HepG2 (cell line): Measurements from ENCODE around the gene CNOT10. TPM values are rescaled to one million over a fixed set of nuclear protein-coding genes. Genes with fewer than 3 reads are reported as not detected.
"Not testable (repeated sequence)": the region's sequence is repeated elsewhere in the genome, so short reads cannot be mapped to it uniquely, and the experiment has no call there.

Source experiments
- ATAC-seq: fragments of 200-7000 bp; cut with Tn5 transposase; 3 replicates; pipeline ENCODE4 v1.9.1; 2020; ENCODE audit warnings: mild to moderate bottlenecking, moderate library complexity
- BruUV-seq: library from RNA; stranded (reverse); fragments of 400-500 nt; replicated peaks from 2 replicates; lab custom pipeline; 2021; lab: Mats Ljungman, UMichigan
- CTCF ChIA-PET: fragments of 300-600 bp; formaldehyde crosslinking; extraction: SDS; loops from one replicate; lab custom pipeline; 2021; ENCODE audit warnings: low total read pairs, inconsistent platforms, low intra/inter-chr PET ratio; lab: Yijun Ruan, JAX
- POLR2A ChIA-PET: fragments of 350-600 bp; sonication (Branson Sonifier 250); formaldehyde crosslinking; loops from one replicate; lab custom pipeline; 2020; ENCODE audit warnings: antibody characterized with exemption, inconsistent platforms; lab: Yijun Ruan, JAX
- DNase-seq: peaks from one replicate; pipeline ENCODE4 v3.0.0-alpha.2; 2015; ENCODE audit warnings: low spot score
- FAIRE-seq: peaks from 3 replicates; lab custom pipeline; 2011; peaks lifted over from hg19 to GRCh38; lab: Jason Lieb, UNC
- H2AFZ ChIP-seq: one replicate; pipeline ENCODE4 v1.6.1; 2011; ENCODE audit warnings: low read length, inconsistent platforms
- H3K27ac ChIP-seq: fragments of 300-600 bp; 3 replicates; pipeline ENCODE4 v1.8.0; 2011; ENCODE audit warnings: mixed run types, mild to moderate bottlenecking, mixed read lengths, low read length, inconsistent platforms; ENCODE audit not compliant: insufficient read depth; ENCODE audit errors: extremely low read length
- H3K27me3 ChIP-seq, 2 experiments: fragments of 200-600 bp in 1 of 2; 2 replicates in 1 of 2; 3 replicates in 1 of 2; pipeline versions ENCODE4 v1.6.0 to v1.8.0; 2011; ENCODE audit warnings: low read length in 2 of 2, mild to moderate bottlenecking in 2 of 2, moderate library complexity in 2 of 2, inconsistent platforms in 1 of 2; ENCODE audit not compliant: insufficient read depth in 2 of 2, control insufficient read depth in 1 of 2
- H3K36me3 ChIP-seq, 2 experiments: fragments of 200-600 bp in 1 of 2; replicated peaks in 1 of 2; 2 replicates in 1 of 2; 3 replicates in 1 of 2; pipeline versions ENCODE4 v1.5.1 to v1.8.0; 2011; ENCODE audit warnings: low read length in 2 of 2, inconsistent platforms in 1 of 2; ENCODE audit not compliant: insufficient read depth in 2 of 2, control insufficient read depth in 1 of 2
- H3K4me1 ChIP-seq: 2 replicates; pipeline ENCODE4 v1.5.1; 2012; ENCODE audit warnings: low read length, inconsistent platforms; ENCODE audit not compliant: insufficient read depth
- H3K4me2 ChIP-seq: 2 replicates; pipeline ENCODE4 v1.6.0; 2011; ENCODE audit warnings: low read depth, low read length, inconsistent platforms
- H3K4me3 ChIP-seq, 3 experiments: fragments of 200-600 bp in 1 of 3; sonication (generic), shearing (Covaris generic) in 1 of 3; replicated peaks in 1 of 3; 2 replicates each; pipeline ENCODE4 v1.5.1; 2011 to 2016; ENCODE audit warnings: low read length in 3 of 3, inconsistent platforms in 2 of 3, low read depth in 2 of 3, mild to moderate bottlenecking in 2 of 3, control low read depth in 1 of 3, mixed read lengths in 1 of 3; ENCODE audit not compliant: insufficient read depth in 1 of 3
- H3K79me2 ChIP-seq: one replicate; pipeline ENCODE4 v1.6.1; 2011; ENCODE audit warnings: low read length, inconsistent platforms; ENCODE audit not compliant: insufficient read depth
- H3K9ac ChIP-seq: 2 replicates; pipeline ENCODE4 v1.6.0; 2011; ENCODE audit warnings: mild to moderate bottlenecking, low read depth, low read length, inconsistent platforms; ENCODE audit not compliant: insufficient read depth
- H3K9me3 ChIP-seq: 2 replicates; pipeline ENCODE4 v1.5.1; 2012; ENCODE audit warnings: mild to moderate bottlenecking, low read length
- H4K20me1 ChIP-seq: 2 replicates; pipeline ENCODE4 v1.6.0; 2011; ENCODE audit warnings: inconsistent platforms, mild to moderate bottlenecking, low read length, moderate library complexity; ENCODE audit not compliant: insufficient read depth
- ATF4 ChIP-seq, 2 experiments: fragments of 450-650 bp in 1 of 2; sonication (generic) in 1 of 2; formaldehyde crosslinking; IDR thresholded peaks; 2 replicates each; pipeline versions ENCODE4 v1.5.0 to v1.8.0; 2020 to 2022; ENCODE audit warnings: mild to moderate bottlenecking in 1 of 2, missing genetic modification reagents in 1 of 2
- ATF7 ChIP-seq, 2 experiments: fragments of 450-650 bp in 1 of 2; sonication (generic) in 1 of 2; formaldehyde crosslinking in 1 of 2; IDR thresholded peaks; 2 replicates each; pipeline versions ENCODE4 v1.4.0 to v1.6.1; 2016 to 2020; ENCODE audit warnings: antibody characterized with exemption in 1 of 2, mild to moderate bottlenecking in 1 of 2, missing genetic modification reagents in 1 of 2
- BCL6 ChIP-seq: IDR thresholded peaks from 2 replicates; pipeline ENCODE4 v1.6.1; 2016; ENCODE audit warnings: missing genetic modification reagents, missing compliant biosample characterization
- CEBPB ChIP-seq: IDR thresholded peaks from 2 replicates; pipeline ENCODE4 v1.6.1; 2011; ENCODE audit warnings: low read depth, low read length, improper control_type of control experiment, borderline replicate concordance
- CEBPG ChIP-seq: IDR thresholded peaks from 2 replicates; pipeline ENCODE4 v1.6.1; 2016
- FOXA3 ChIP-seq: IDR thresholded peaks from 2 replicates; pipeline ENCODE4 v1.6.1; 2016; ENCODE audit warnings: missing genetic modification reagents, missing compliant biosample characterization
- FOXP1 ChIP-seq, 2 experiments: fragments of 450-650 bp in 1 of 2; IDR thresholded peaks; 2 replicates each; pipeline ENCODE4 v1.6.1; 2017 to 2018; ENCODE audit warnings: antibody characterized with exemption in 1 of 2
- GATAD2A ChIP-seq: IDR thresholded peaks from 2 replicates; pipeline ENCODE4 v1.6.1; 2016
- NFE2L2 ChIP-seq: fragments of 150-350 bp; IDR thresholded peaks from 2 replicates; pipeline ENCODE4 v1.6.1; 2014; ENCODE audit warnings: low read length
- ZNF496 ChIP-seq: sonication (generic); formaldehyde crosslinking; IDR thresholded peaks from 2 replicates; pipeline ENCODE4 v1.8.1; 2023; ENCODE audit warnings: mild to moderate bottlenecking, moderate library complexity, missing genetic modification reagents; ENCODE audit not compliant: insufficient replicate concordance
- ZNF501 ChIP-seq: sonication (generic); formaldehyde crosslinking; IDR thresholded peaks from 2 replicates; pipeline ENCODE4 v1.5.1; 2020; ENCODE audit warnings: mild to moderate bottlenecking, moderate library complexity, missing genetic modification reagents
- WGBS: methylation state at CpG from one replicate; pipeline ENCODE4 v1.1.6; 2017; ENCODE audit warnings: low lambda C conversion rate; 5-methylcytosine and 5-hydroxymethylcytosine counted together
- in situ Hi-C: cut with HindIII; loops from 2 replicates; pipeline ENCODE4 v1.10.0; 2017; ENCODE audit warnings: low pct_unique_long_range_greater_than_20kb; ENCODE audit not compliant: extremely low pct_ligation_motif_present
- intact Hi-C: fragments of 100-400 bp; cut with micrococcal nuclease; formaldehyde crosslinking; loops from one replicate; pipeline ENCODE4 v1.10.0; 2022; ENCODE audit not compliant: unreplicated experiment
- polyA plus RNA-seq, 8 experiments: library from polyadenylated mRNA; depleted of rRNA in 3 of 8; stranded (reverse) in 7 of 8; unstranded in 1 of 8; fragments of >200 nt; fragmentation: Illumina TruSeq in 4 of 8; extraction: Trizol in 4 of 8; gene quantifications; 2 replicates each; pipeline versions ENCODE4 v1.2.1 to v1.2.3, GENCODE V29; 2011 to 2016; ENCODE audit warnings: low read depth in 4 of 8, missing spikeins in 1 of 8, mixed read lengths in 1 of 8; ENCODE audit not compliant: insufficient read depth in 1 of 8
- total RNA-seq, 5 experiments: library from RNA; depleted of rRNA; stranded (reverse); fragments of >200 nt; fragmentation: Illumina TruSeq; extraction: Trizol; gene quantifications; 2 replicates each; pipeline ENCODE4 v1.2.3, GENCODE V29; 2016; ENCODE audit warnings: low read depth in 1 of 5

The CNOT10 gene
- total and polyA plus RNA-seq, 2 of the 13 experiments (the other 11 are each of a cell fraction or from before 2014, with no cell fraction given): 21.2 to 34.1 TPM

GRCh38 chr3:32667072-32667582 is 17.9 kb upstream of the CNOT10 start:
- in situ Hi-C loops: loop anchor here (5.0 to 25.0 kb wide), 2 partner anchors 160 to 455 kb away; no protein-coding TSS in a partner anchor
- FAIRE-seq (no peak), ATAC-seq (peak; percentile 48), DNase-seq (no peak)
- Histone ChIP-seq H3K79me2 (no peaks in the 10 kb centered on the region), H3K36me3 (no peaks in the 10 kb centered on the region), H3K27me3 (peaks cover 0 to 11% of the 10 kb centered on the region in 2 experiments; a peak in 1 of 5 replicates), H2AFZ (no peak overlapping the region), H3K4me1 (peaks cover 31% of the 10 kb centered on the region), H3K4me3 (no peak overlapping the region), H3K4me2 (no peak overlapping the region), H3K27ac (no peak overlapping the region), H4K20me1 (no peaks in the 10 kb centered on the region), H3K9ac (no peak overlapping the region), H3K9me3 (no peaks in the 10 kb centered on the region)
- intact Hi-C loops: loop anchor here (10.0 kb wide), 1 partner anchor 492 kb away; no protein-coding TSS in a partner anchor
- CTCF ChIA-PET: no interaction called here
- WGBS: 37% methylated on average over 3 of the region's 3 CpGs
- POLR2A ChIA-PET: no interaction called here
- peak; percentile 78; the same call in 1 of the 2 replicates for TF ChIP-seq CEBPB
- no peak for TF ChIP-seq ZNF501
- TF ChIP-seq ATF4 (CRISPR knock-in tag; IDR thresholded peaks at IDR 0.05): peak in 1 of 2 experiments; percentile 58; a peak in 1 of 4 replicates
- 0 out of 2 replicates have a peak, but pooled peaks have one; percentile 10 for TF ChIP-seq ATF7 (IDR thresholded peaks at IDR 0.05)
- no peak for TF ChIP-seq ATF7 (CRISPR knock-in tag; IDR thresholded peaks at IDR 0.05)
- TF ChIP-seq NFE2L2: no peak
- TF ChIP-seq BCL6 (CRISPR knock-in tag): peak; percentile 66
- TF ChIP-seq ZNF496 (CRISPR knock-in tag): no peak
- TF ChIP-seq GATAD2A: 0 out of 2 replicates have a peak, but pooled peaks have one; percentile 7
- peak; percentile 37; the same call in 1 of the 2 replicates for TF ChIP-seq FOXA3 (CRISPR knock-in tag)
- TF ChIP-seq CEBPG: 0 out of 2 replicates have a peak, but pooled peaks have one; percentile 17
- no peak for TF ChIP-seq FOXP1 (IDR thresholded peaks at IDR 0.05)
- 0 out of 2 replicates have a peak, but pooled peaks have one; percentile 10 for TF ChIP-seq FOXP1 (CRISPR knock-in tag; IDR thresholded peaks at IDR 0.05)
- no TSS peak for BruUV-seq

- intact Hi-C loops: loop anchor here (10.0 kb wide), 1 partner anchor 494 kb away; no protein-coding TSS in a partner anchor
- H3K27ac ChIP-seq, H3K36me3 ChIP-seq, H3K4me3 ChIP-seq, FAIRE-seq, CTCF ChIA-PET, DNase-seq, POLR2A ChIA-PET, H2AFZ ChIP-seq, H3K9me3 ChIP-seq, H3K4me2 ChIP-seq, H4K20me1 ChIP-seq, ATAC-seq, H3K79me2 ChIP-seq, H3K9ac ChIP-seq, BruUV-seq: not testable (repeated sequence)
- WGBS: 58% methylated on average over 6 of the region's 6 CpGs
- Histone ChIP-seq H3K4me1 (peaks cover 19% of the 10 kb centered on the region), H3K27me3 (peaks cover 0 to 11% of the 10 kb centered on the region in 2 experiments; a peak in 1 of 5 replicates)
- in situ Hi-C loops: loop anchor here (5.0 to 25.0 kb wide), 2 partner anchors 162 to 457 kb away; no protein-coding TSS in a partner anchor
Measured at GRCh38 chr3:32669226-32669625, 15.8 kb upstream of the CNOT10 start.
